Neuronal stem cell (in vitro differentiated cells): ENCODE measurements around the gene CA14.
"Not testable (repeated sequence)": the region's sequence is repeated elsewhere in the genome, so short reads cannot be mapped to it uniquely, and the experiment has no call there.

Source experiments
- DNase-seq: peaks from one replicate; pipeline ENCODE4 v3.0.0-alpha.2; 2013; ENCODE audit warnings: low spot score
- H2AFZ ChIP-seq: one replicate; pipeline ENCODE4 v1.6.1; 2013; ENCODE audit warnings: mild to moderate bottlenecking, low read length, inconsistent platforms
- H2AK5ac ChIP-seq: 2 replicates; pipeline ENCODE4 v1.6.1; 2013; ENCODE audit warnings: low read depth, mild to moderate bottlenecking, inconsistent platforms, low read length, moderate library complexity, mixed read lengths
- H2BK120ac ChIP-seq: 2 replicates; pipeline ENCODE4 v1.6.1; 2013; ENCODE audit warnings: low read depth, mild to moderate bottlenecking, inconsistent platforms, low read length, moderate library complexity, mixed read lengths
- H2BK12ac ChIP-seq: one replicate; pipeline ENCODE4 v1.6.1; 2013; ENCODE audit warnings: low read length, inconsistent platforms
- H2BK15ac ChIP-seq: 2 replicates; pipeline ENCODE4 v1.6.1; 2013; ENCODE audit warnings: mild to moderate bottlenecking, low read length, inconsistent platforms, mixed read lengths
- H2BK5ac ChIP-seq: one replicate; pipeline ENCODE4 v1.6.1; 2013; ENCODE audit warnings: inconsistent platforms, mild to moderate bottlenecking, low read length, moderate library complexity
- H3K14ac ChIP-seq: one replicate; pipeline ENCODE4 v1.6.1; 2013; ENCODE audit warnings: low read length, inconsistent platforms
- H3K18ac ChIP-seq: 2 replicates; pipeline ENCODE4 v1.6.1; 2013; ENCODE audit warnings: low read length, inconsistent platforms
- H3K23ac ChIP-seq: 2 replicates; pipeline ENCODE4 v1.6.1; 2013; ENCODE audit warnings: low read depth, mild to moderate bottlenecking, mixed read lengths, low read length, inconsistent platforms; ENCODE audit not compliant: poor library complexity
- H3K27ac ChIP-seq: replicated peaks from 3 replicates; pipeline ENCODE4 v1.5.1; 2013; ENCODE audit warnings: low read length, inconsistent platforms
- H3K27me3 ChIP-seq, 3 experiments: 2 replicates each; pipeline ENCODE4 v1.6.1; 2013; ENCODE audit warnings: low read length in 3 of 3, mild to moderate bottlenecking in 2 of 3, inconsistent platforms in 1 of 3, low read depth in 1 of 3, mixed read lengths in 1 of 3, moderate library complexity in 1 of 3; ENCODE audit not compliant: control insufficient read depth in 3 of 3, insufficient read depth in 3 of 3
- H3K36me3 ChIP-seq, 2 donors: replicated peaks in 1 of 2; 2 replicates each; pipeline ENCODE4 v1.6.1; 2013; ENCODE audit warnings: low read length in 2 of 2; ENCODE audit not compliant: control insufficient read depth in 2 of 2, insufficient read depth in 2 of 2
- H3K4ac ChIP-seq: 2 replicates; pipeline ENCODE4 v1.6.1; 2013; ENCODE audit warnings: inconsistent platforms, mild to moderate bottlenecking, low read length, moderate library complexity
- H3K4me1 ChIP-seq, 2 donors: 1 replicate in 1 of 2; 2 replicates in 1 of 2; pipeline ENCODE4 v1.6.1; 2013; ENCODE audit warnings: low read length in 2 of 2, low read depth in 1 of 2; ENCODE audit not compliant: control insufficient read depth in 2 of 2, insufficient read depth in 1 of 2
- H3K4me2 ChIP-seq: one replicate; pipeline ENCODE4 v1.6.1; 2013; ENCODE audit warnings: mild to moderate bottlenecking, low read length, inconsistent platforms; ENCODE audit not compliant: insufficient read depth, poor library complexity, severe bottlenecking
- H3K4me3 ChIP-seq, 2 donors: 2 replicates each; pipeline ENCODE4 v1.5.1; 2013; ENCODE audit warnings: low read length in 2 of 2, mild to moderate bottlenecking in 2 of 2, inconsistent platforms in 1 of 2, moderate library complexity in 1 of 2
- H3K79me1 ChIP-seq: one replicate; pipeline ENCODE4 v1.6.1; 2013; ENCODE audit warnings: low read depth, mild to moderate bottlenecking, inconsistent platforms, low read length, moderate library complexity
- H3K9ac ChIP-seq: one replicate; pipeline ENCODE4 v1.6.1; 2013; ENCODE audit warnings: mild to moderate bottlenecking, low read depth, low read length, inconsistent platforms; ENCODE audit not compliant: poor library complexity
- H3K9me3 ChIP-seq, 2 donors: replicated peaks in 1 of 2; 2 replicates each; pipeline versions ENCODE3 to v1.6.1; 2013; ENCODE audit warnings: low read length in 2 of 2, mild to moderate bottlenecking in 2 of 2, inconsistent platforms in 1 of 2, low read depth in 1 of 2, mixed read lengths in 1 of 2, moderate library complexity in 1 of 2; ENCODE audit not compliant: control insufficient read depth in 2 of 2, insufficient read depth in 1 of 2
- H4K8ac ChIP-seq: one replicate; pipeline ENCODE4 v1.6.1; 2013; ENCODE audit warnings: low read depth, mild to moderate bottlenecking, inconsistent platforms, low read length, moderate library complexity
- H4K91ac ChIP-seq: one replicate; pipeline ENCODE4 v1.6.1; 2013; ENCODE audit warnings: low read length, low read depth, mild to moderate bottlenecking, inconsistent platforms; ENCODE audit not compliant: poor library complexity
- WGBS, 2 donors: extraction: QIAGEN DNeasy Blood & Tissue Kit; methylation state at CpG; one replicate each; pipeline ENCODE4 v1.1.7; 2013; ENCODE audit warnings: missing lambda C conversion rate in 2 of 2, mixed read lengths in 1 of 2; ENCODE audit not compliant: insufficient read length in 2 of 2, insufficient replicate concordance in 1 of 2; ENCODE audit errors: extremely low coverage in 2 of 2; 5-methylcytosine and 5-hydroxymethylcytosine counted together

Gene CA14

GRCh38 chr1:150236614-150237100, 20.9 kb upstream of the CA14 start:
- no peak overlapping the region for H4K8ac ChIP-seq
- H3K9ac ChIP-seq, result no peak overlapping the region
- peak overlapping the region; percentile 74 for H2AFZ ChIP-seq
- H3K14ac ChIP-seq, result no peak overlapping the region
- H3K36me3 ChIP-seq, result peaks cover under 1 to 7% of the 10 kb centered on the region in 2 donors
- H2BK15ac ChIP-seq, result no peak overlapping the region
- peak overlapping the region; percentile 44 for H3K18ac ChIP-seq
- DNase-seq, result no peak
- no CpG with 5 or more reads among the region's 10 CpGs for WGBS, 2 donors
- H2BK120ac ChIP-seq, result no peak overlapping the region
- peak overlapping the region; percentile 90 for H3K27ac ChIP-seq
- no peak overlapping the region for H3K23ac ChIP-seq
- no peaks in the 10 kb centered on the region for H3K27me3 ChIP-seq
- peaks cover 4% of the 10 kb centered on the region for H3K79me1 ChIP-seq
- H3K4ac ChIP-seq, result no peak overlapping the region
- H3K4me3 ChIP-seq, result peak overlapping the region; percentile 75 to 79
- no peaks in the 10 kb centered on the region for H3K9me3 ChIP-seq
- H4K91ac ChIP-seq, result no peak overlapping the region
- H2BK5ac ChIP-seq, result no peak overlapping the region
- peaks cover 1 to 7% of the 10 kb centered on the region in 2 donors for H3K4me1 ChIP-seq
- no peak overlapping the region for H2BK12ac ChIP-seq
- H3K4me2 ChIP-seq, result peak overlapping the region; percentile 50
- no peak overlapping the region for H2AK5ac ChIP-seq

DNA sequence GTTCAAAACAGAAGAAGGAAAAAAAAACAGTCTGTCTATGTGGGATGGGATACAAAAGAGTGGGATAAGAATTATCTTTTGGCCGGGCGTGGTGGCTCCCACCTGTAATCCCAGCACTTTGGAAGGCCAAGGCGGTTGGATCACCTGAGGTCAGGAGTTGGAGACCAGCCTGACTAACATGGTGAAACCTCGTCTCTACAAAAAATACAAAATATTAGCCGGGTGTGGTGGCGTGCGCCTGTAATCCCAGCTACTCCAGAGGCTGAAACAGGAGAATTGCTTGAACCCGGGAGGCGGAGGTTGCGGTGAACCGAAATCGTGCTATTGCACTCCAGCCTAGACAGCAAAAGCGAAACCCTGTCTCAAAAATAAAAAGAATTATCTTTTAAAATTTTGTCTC, 20.4 kb upstream of the CA14 start:
- not testable (repeated sequence) for H3K9ac ChIP-seq, H2BK5ac ChIP-seq, H3K4me1 ChIP-seq, H2BK15ac ChIP-seq, H2BK12ac ChIP-seq, H2AK5ac ChIP-seq, H3K79me1 ChIP-seq, H3K23ac ChIP-seq, H2BK120ac ChIP-seq, H4K91ac ChIP-seq, H4K8ac ChIP-seq, DNase-seq, H3K27me3 ChIP-seq, H3K36me3 ChIP-seq, H3K18ac ChIP-seq, H3K9me3 ChIP-seq, H3K4ac ChIP-seq, H3K4me2 ChIP-seq, H3K14ac ChIP-seq
- peak overlapping the region; percentile 90 for H3K27ac ChIP-seq
- no CpG with 5 or more reads among the region's 13 CpGs for WGBS, 2 donors
- peak overlapping the region in 1 of 2 donors; percentile 75 for H3K4me3 ChIP-seq
- H2AFZ ChIP-seq, result peak overlapping the region; percentile 74

- Histone ChIP-seq H3K14ac (no peak overlapping the region), H2AK5ac (no peak overlapping the region), H3K36me3 (peaks cover 0 to 2% of the 10 kb centered on the region in 2 donors), H2BK15ac (no peak overlapping the region), H3K27me3 (no peaks in the 10 kb centered on the region), H3K27ac (no peak overlapping the region), H2BK120ac (no peak overlapping the region), H3K18ac (no peak overlapping the region), H3K9me3 (no peaks in the 10 kb centered on the region), H3K79me1 (peaks cover 2% of the 10 kb centered on the region), H3K4me3 (no peak overlapping the region), H2BK12ac (no peak overlapping the region), H2AFZ (no peak overlapping the region), H3K23ac (no peak overlapping the region), H3K4me2 (no peak overlapping the region), H4K91ac (no peak overlapping the region), H3K4ac (no peak overlapping the region), H4K8ac (no peak overlapping the region), H3K4me1 (peaks cover 1 to 7% of the 10 kb centered on the region in 2 donors), H2BK5ac (no peak overlapping the region), H3K9ac (no peak overlapping the region)
- no CpG with 5 or more reads among the region's 21 CpGs for WGBS, 2 donors
- DNase-seq, result no peak
These were observed 19.8 kb upstream of the CA14 start for GRCh38 chr1:150237746-150238145.

- Histone ChIP-seq H3K9ac (no peak overlapping the region), H2BK5ac (no peak overlapping the region), H3K4ac (no peak overlapping the region), H3K18ac (no peak overlapping the region), H3K4me3 (no peak overlapping the region), H3K4me1 (no peaks in the 10 kb centered on the region), H3K23ac (no peak overlapping the region), H3K14ac (no peak overlapping the region), H2AK5ac (no peak overlapping the region), H3K27me3 (no peaks in the 10 kb centered on the region), H3K36me3 (no peaks in the 10 kb centered on the region), H2AFZ (peak overlapping the region; percentile 67), H2BK12ac (no peak overlapping the region), H3K79me1 (no peaks in the 10 kb centered on the region), H3K27ac (no peak overlapping the region), H2BK15ac (peak overlapping the region; percentile 37), H3K9me3 (no peaks in the 10 kb centered on the region), H4K8ac (no peak overlapping the region), H3K4me2 (no peak overlapping the region), H4K91ac (no peak overlapping the region), H2BK120ac (no peak overlapping the region)
- DNase-seq, result no peak
- no CpG with 5 or more reads among the region's 3 CpGs for WGBS, 2 donors
These were observed 14.6 kb upstream of the CA14 start for GRCh38 chr1:150243003-150243402.
